Activated CD4-positive, alpha-beta T cell treated with anti-CD3 and anti-CD28 coated beads, Interleukin-2, amount 50 U/mL, for 16 hours (primary cell): ENCODE data around the gene METTL2B.

Experiments used
- DNase-seq: peaks from one replicate; pipeline ENCODE4 v3.0.0-alpha.2; 2020

Gene METTL2B

GRCh38 chr7:128476402-128477335 is at the start of gene METTL2B:
Gene METTL2B (plus strand): TSS chr7:128476748. CDS start chr7:128476766, 18 bp downstream.
- DNase-seq: peak; percentile 97

DNA sequence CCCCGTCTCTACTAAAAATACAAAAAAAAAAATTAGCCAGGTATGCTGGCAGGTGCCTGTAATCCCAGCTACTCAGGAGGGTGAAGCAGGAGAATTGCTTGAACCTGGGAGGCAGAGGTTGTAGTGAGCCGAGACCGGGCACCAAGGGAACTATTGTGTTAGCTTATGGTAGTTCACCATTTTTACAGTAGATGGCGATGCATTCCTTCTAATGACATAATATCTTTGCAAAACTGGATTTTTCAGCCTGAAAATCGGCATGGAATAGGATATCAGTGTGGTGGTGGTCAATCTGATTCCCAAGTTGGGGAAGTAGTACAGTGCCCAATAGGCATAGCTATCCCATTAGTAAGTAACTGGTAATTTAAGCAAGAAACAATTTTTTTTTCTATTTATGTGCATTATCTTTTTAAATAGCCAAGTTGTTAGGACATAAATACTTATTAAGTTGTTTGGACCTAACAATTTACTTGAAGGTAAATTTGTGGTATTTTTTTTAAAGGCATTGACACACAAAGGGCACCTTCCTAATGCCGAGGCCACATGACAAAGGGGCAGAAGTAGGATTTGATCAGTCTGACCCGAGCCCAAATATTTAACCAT is 49.2 kb upstream of the METTL2B start:
- peak; percentile 60 for DNase-seq

- no peak for DNase-seq
These were observed 46.3 kb upstream of the METTL2B start for GRCh38 chr7:128430207-128430606.

DNA sequence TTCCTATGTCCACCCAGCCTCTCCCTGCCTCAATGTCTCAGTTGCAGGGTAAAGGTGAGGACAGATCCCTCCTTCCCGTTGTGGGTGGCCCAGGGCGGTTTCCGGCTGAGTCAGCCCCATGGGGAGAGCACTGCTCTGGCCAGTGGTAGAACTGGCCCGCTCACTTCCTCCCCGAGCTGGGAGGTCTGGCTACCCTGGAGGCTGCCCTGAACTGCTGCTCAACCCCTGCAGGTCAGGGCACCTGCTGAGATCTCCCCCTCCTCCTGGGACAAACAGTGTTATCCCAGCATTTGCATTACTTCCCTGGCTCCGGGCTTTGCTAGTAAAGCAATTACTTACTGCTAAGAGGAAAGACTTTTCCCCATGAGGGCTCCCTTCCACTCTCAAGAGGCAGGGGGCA is 45.3 kb upstream of the METTL2B start:
- no peak for DNase-seq

DNA sequence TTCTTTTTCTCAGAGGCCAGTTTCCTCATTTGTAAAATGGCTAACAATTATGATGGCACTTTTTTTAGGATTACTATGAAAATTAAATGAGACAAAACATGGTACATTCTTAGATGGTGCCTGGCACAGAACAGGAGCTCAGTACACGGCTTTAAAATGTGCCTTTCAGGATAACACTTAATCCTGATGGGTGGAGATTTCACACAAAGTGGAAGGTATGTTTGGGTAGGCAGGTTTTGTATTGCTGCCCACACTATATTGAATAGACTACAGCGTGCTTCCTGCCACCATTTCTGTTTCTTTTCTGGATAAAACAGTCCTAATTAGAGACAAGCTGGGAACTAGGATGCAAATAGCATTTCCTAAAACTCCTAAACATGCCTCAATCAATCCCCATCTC is 44.8 kb upstream of the METTL2B start:
- DNase-seq: no peak

DNA sequence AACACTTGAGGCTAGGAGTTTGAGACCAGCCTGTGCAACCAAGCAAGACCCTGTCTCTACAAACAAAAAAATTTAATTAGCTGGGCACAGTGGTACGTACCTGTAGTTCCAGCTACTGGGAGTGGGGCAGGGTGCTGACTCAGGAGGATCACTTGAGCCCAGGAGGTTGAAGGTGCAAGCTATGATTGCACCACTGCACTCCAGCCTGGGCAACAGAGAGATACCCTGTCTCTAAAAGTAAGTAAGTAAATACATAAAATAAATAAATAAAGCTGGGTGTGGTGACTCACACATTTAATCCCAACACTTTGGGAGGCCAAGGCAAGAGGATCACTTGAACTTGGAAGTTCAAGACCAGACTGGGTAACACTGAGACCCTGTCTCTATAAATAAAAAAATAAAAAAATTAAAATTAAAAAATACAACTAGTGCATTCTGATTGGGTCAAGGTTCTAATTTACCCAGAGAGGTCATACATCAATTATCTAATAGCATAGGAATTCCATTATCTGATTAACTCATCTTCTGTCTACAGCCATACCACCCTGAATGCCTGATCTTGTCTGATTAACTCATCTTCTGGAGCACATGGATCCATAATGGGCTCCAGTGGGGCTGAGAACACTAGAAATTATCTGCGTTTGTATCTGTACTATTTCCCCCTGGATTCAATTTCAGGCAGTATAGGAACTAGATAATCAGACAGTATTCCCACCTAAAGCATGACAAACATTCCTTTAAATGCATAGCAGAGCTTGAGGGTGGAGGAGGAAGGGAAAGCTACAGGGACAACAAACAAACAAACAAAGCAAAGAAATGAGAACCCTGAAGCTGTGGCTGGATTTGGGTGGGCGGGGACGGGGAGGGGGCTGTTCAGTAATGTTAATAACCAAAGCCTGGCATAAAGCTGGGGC is 41.9 kb upstream of the METTL2B start:
- DNase-seq: no peak

DNA sequence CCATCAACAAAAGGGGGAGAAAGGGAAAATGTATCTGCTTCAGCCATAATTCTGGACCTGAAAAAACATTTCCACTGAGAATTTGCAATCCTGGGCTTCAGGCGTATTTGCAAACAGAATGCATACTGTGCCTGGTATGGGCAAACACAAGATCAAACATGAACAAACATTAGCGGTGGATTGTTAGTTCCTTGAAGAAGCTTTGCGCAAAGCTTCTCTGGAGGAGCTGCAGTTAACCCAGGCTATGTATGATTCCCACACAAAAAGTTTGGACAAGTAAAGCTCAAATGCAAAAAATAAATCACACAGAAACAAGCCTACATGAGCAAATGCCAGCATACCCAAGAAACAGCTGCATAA is 41.2 kb upstream of the METTL2B start:
- no peak for DNase-seq

GRCh38 chr7:128437426-128438332 is 38.9 kb upstream of the METTL2B start:
- no peak for DNase-seq

DNA sequence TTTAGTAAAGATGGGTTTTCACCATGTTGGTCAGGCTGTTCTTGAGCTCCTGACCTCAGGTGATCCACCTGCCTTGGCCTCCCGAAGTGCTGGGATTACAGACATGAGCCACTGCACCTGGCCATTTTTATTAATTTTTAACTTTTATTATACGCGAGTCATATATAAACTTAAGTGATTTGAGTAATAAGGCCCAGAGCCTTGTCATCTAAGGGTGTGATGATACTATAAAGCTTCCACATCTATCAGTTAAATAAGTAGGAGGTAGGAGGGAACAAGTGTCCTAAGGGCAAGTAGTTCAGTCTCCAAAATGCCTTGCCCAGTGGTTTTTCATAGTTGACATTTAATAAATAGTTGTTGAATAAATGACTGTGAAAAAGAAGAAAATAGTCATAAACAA is 34.2 kb upstream of the METTL2B start:
- DNase-seq: no peak

DNA sequence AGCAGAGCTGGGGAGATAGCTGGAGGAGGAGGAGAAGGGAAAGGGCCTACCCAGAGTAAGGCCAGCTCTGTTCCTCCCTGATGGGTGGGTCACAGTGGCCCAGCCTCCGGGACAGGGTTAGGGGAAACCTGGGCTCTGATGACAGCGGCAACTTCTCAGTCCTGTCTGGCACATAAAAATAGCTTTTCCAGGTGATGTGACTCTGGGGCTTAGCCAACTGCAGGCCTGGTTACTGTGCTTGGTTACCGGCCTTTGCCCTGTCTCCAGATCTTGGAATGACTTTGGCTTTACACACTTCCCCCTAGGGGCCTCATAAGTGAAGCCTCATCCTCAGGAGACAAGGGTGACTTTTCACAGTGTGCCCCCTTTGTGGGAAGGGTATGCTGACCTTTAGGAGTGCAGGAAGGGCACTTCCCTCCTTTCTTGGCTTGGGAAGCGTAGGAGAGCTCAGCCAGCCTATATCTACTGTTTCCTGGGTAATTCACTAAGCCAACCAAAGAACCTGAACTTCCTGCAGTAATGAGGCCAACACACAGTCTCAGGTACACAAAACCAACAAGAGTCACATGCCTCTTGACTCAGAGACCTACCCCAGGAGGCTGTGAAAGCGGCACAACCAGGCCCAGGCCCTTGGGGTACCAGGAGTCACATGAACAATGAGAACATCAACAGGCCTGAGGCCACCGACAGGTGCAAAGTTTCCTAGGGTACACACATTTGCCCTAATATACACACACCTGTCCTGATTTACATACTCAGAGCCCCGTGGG is 32.5 kb upstream of the METTL2B start:
- DNase-seq: no peak

DNA sequence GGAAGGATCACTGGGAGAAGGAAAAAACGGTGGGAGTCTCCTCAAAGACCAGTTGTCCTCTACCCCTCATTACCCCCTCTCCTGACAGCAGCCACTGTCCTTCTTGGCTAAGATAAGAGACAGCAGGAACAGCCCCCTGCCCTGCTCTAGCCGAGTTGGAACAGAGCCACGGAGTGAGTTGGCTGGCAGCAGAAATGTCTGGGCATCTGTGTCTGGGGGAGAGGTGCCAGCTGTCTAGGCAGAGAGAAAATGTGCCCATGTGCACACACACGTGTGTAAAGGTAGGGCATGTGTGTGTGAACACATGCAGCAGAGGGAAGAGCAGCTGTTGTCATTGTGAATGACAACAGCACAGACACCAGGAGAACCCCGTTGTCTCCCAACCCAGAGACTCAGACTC is 30.2 kb upstream of the METTL2B start:
- no peak for DNase-seq

DNA sequence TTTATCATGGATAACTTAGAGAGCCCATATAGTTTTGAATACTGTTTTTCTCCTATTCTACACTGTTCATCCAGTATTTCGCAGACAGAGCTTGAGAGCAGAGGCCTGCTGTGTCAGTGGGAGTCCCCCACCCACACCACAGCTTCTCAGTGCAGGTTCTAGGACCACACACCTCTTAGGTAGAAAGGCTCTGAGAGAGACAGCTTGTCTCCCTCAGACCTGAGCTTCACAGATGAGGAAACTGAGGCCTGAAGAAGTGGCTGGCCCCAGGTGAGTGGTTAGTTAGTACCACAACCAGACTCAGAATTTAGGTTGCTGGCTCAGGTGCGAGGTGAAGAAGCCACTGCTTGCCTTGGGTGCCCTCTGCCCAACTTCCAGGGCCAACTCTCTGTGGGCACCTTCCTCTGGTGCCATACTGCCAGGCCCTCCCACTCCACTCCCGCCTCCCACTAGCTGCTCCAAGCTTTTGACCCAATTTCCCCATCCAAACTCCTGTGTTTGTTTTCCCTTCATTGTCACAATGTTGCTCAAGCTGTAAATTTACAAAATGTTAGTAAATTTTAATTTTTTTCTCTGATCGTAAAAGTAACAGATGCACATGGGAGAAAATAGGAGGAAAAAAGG is 28.5 kb upstream of the METTL2B start:
- no peak for DNase-seq

- no peak for DNase-seq
These were observed 27.7 kb upstream of the METTL2B start for GRCh38 chr7:128448751-128449302.

DNA sequence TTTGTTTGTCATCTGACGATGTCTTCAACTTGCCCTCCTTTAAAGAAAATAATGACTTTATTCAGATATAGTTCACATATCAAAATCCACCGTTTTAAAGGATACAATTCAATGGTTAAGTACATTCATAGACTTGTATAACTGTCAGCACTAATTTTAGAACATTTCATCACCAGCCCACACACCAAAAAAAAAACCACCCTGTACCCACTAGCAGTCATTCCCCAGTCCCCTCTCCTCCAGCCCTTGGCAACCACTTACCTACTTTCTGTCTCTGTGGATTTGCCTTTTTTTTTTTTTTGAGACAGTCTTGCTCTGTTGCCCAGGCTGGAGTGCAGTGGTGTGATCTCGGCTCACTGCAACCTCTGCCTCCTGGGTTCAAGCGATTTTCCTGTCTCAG is 26.1 kb upstream of the METTL2B start:
- no peak for DNase-seq

DNA sequence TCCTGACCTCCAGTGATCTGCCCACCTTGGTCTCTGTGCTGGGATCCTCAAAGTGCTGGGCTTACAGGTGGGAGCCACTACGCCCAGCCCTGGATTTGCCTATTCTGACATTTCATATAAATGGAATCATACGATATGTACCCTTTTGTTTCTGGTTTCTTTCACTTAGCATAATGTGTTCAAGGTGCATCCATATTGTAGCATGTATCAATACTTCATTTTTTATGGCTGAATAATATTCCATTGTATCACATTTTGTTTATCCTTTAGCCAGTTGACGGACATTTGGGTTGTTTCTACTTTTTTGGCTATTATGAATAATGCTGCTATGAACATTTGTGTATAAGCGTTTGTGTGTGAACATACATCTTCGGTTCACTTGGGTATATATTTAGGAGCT is 25.6 kb upstream of the METTL2B start:
- DNase-seq: no peak

DNA sequence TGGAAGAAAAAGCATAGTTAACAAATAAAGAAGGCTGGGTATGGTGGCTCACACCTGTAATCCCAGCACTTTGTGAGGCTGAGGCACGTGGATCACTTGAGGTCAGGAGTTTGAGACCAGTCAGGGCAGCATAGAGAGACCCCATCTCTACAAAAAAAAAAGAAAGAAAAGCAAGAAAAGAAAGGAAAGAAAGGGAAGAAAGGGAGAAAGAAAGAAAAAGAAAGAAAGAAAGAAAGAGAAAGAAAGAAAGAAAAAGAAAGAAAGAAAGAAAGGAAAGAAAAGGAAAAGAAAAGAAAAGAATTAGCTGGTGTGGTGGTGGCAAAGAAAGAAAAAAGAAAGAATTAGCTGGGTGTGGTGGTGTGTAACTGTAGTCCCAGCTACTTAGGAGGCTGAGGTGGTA is 24.0 kb upstream of the METTL2B start:
- DNase-seq: no peak

GRCh38 chr7:128453836-128454804 is 22.4 kb upstream of the METTL2B start:
- no peak for DNase-seq

GRCh38 chr7:128454808-128455542 is 21.6 kb upstream of the METTL2B start:
- DNase-seq: no peak
